HL-60 (cell line): ENCODE results near the gene LRMDA.

ENCODE experiments used
- DNase-seq, 2 experiments: peaks; one replicate each; pipeline ENCODE4 v3.0.0-alpha.2; 2010 to 2020; ENCODE audit warnings: low read depth in 1 of 2, low spot score in 1 of 2
- H3K27ac ChIP-seq: fragments of 250-450 bp; sonication (Bioruptor Pico); replicated peaks from 2 replicates; pipeline ENCODE4 v1.5.1; 2020; ENCODE audit warnings: mild to moderate bottlenecking, moderate library complexity
- H3K27me3 ChIP-seq: fragments of 250-450 bp; sonication (Bioruptor Pico); 2 replicates; pipeline ENCODE4 v1.5.1; 2021; ENCODE audit warnings: mild to moderate bottlenecking, moderate library complexity; ENCODE audit not compliant: insufficient read depth, poor library complexity, severe bottlenecking
- H3K4me3 ChIP-seq: replicated peaks from 2 replicates; pipeline ENCODE4 v1.5.1; 2011; ENCODE audit warnings: mild to moderate bottlenecking, control low read depth, low read length; ENCODE audit not compliant: insufficient read depth
- CTCF ChIP-seq: IDR thresholded peaks from one replicate; pipeline ENCODE4 v1.5.1; 2011; ENCODE audit warnings: low read length, control low read depth, inconsistent platforms; ENCODE audit not compliant: insufficient read depth
- GABPA ChIP-seq: IDR thresholded peaks from 2 replicates; pipeline ENCODE4 v1.6.1; 2012; ENCODE audit warnings: low read depth
- POLR2AphosphoS5 ChIP-seq: IDR thresholded peaks from 2 replicates; pipeline ENCODE4 v1.6.1; 2012; ENCODE audit warnings: low read depth
- REST ChIP-seq: IDR thresholded peaks from 2 replicates; pipeline ENCODE4 v1.6.1; 2012; ENCODE audit warnings: low read depth; ENCODE audit not compliant: insufficient replicate concordance
- SPI1 ChIP-seq: IDR thresholded peaks from 2 replicates; pipeline ENCODE4 v1.6.1; 2012; ENCODE audit warnings: low read depth, mild to moderate bottlenecking, borderline replicate concordance

LRMDA gene

GRCh38 chr10:75887992-75888680 is 456.7 kb downstream of the LRMDA start:
- DNase-seq: no peak
- Histone ChIP-seq H3K27ac (no peak overlapping the region), H3K27me3 (no peaks in the 10 kb centered on the region), H3K4me3 (no peak overlapping the region)
- no peak for TF ChIP-seq SPI1
- TF ChIP-seq CTCF: no peak
- TF ChIP-seq REST: no peak
- TF ChIP-seq POLR2AphosphoS5: no peak
- no peak for TF ChIP-seq GABPA

GRCh38 chr10:75889051-75889450 is 457.6 kb downstream of the LRMDA start:
- TF ChIP-seq REST (no peak), SPI1 (no peak), GABPA (no peak), POLR2AphosphoS5 (no peak), CTCF (no peak)

GRCh38 chr10:75894761-75895160 is 463.3 kb downstream of the LRMDA start:
- no peak for DNase-seq
- no peak overlapping the region for H3K4me3 ChIP-seq
- no peaks in the 10 kb centered on the region for H3K27me3 ChIP-seq
- no peak for TF ChIP-seq GABPA
- no peak for TF ChIP-seq POLR2AphosphoS5
- TF ChIP-seq SPI1: no peak
- no peak for TF ChIP-seq REST
- H3K27ac ChIP-seq: no peak overlapping the region

More at GRCh38 chr10:75889051-75889450, 457.6 kb downstream of the LRMDA start:
- Histone ChIP-seq H3K27ac (no peak overlapping the region), H3K27me3 (no peaks in the 10 kb centered on the region), H3K4me3 (no peak overlapping the region)
- no peak for DNase-seq
